Activated CD4-positive, CD25-positive, alpha-beta regulatory T cell (primary cell): ENCODE data around the gene PSD2.

ENCODE experiments used
- DNase-seq, 4 experiments: peaks; one replicate each; lab custom pipeline; 2025; lab: John Stamatoyannopoulos, UW

Gene PSD2

DNA sequence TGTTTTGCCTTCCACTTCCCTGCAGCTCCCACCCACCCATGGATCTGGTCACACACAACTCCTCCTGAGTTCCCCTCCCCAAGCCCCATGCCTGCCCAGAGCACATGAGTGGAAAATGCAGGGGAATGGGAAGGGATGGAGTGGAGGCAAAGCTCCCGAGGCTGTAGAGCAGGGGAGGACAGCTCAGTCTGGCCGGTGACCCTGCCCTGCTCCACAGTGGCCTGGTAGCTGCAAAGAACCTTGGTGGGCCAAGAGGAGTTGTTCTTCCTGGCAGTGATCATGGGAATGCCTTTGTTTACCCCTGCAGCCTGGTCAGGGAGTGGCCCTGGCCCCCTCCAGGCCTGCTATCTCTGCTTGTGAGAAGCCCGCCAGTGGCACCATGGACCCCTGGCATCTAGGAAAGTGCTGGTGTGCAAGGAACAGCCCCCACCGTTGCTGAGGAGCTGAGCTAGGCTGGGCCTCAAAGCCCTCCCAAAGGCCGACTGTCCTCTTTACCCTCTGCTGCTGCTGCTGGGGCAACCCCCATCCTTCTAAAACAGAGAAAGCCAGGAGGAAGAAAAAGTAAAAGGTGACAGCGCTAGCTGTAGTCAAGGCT is 60.4 kb downstream of the PSD2 start:
- no peak for DNase-seq

DNA sequence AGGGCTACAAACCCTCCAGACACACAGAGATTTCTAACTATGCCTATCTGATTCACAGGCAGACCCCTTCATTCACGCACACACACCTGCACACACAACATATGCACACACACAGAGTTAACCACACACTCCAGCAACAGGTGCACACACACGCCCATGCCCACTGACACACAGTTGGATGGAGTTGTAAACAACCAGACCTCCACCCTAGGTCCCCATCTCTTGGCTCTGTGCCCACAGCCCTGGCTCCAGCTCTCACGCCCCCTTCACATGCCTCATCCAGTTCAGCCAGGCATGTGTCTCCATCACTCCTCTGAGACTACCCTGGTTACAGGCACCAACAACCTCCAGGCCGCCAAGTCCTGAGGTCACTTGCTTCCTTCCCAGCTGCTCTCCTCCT is 61.1 kb downstream of the PSD2 start:
- no peak for DNase-seq

DNA sequence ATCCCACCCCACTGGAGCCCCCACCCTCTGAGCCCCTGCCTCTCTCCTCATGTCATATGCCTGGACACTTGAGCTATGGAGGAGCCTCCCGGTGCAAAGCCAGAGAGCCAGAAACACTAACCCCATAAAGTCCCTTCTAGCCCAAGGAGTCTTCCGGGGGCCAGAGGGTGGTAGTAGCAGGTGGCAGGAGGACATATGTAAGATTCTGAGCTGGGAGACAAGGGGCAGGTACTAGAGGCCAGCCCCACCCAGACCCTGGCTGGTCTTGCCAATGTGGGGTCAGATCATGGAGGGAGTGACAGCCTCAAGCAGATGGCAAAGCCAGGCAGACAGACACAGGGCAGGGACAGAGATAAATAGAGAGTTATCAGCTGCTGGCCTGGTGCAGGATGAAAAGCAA is 63.4 kb downstream of the PSD2 start:
- DNase-seq: no peak

GRCh38 chr5:139861021-139861888 is 65.6 kb downstream of the PSD2 start:
- no peak for DNase-seq

DNA sequence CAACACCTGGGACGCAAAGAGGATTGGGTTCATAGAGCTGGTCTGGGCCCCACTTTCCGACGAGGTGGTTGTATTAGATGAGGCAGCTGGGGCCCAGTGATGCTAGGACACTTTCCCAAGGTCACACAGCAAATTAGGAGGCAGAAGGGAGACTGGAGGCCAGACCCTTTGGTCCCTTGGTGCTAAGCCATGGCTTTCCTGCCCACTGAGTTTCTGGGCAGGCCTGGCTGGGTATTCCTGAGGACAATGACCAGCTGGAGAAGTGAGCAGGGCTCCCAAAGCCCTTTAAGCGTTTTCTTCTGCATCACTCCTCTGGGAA is 66.2 kb downstream of the PSD2 start:
- no peak for DNase-seq

DNA sequence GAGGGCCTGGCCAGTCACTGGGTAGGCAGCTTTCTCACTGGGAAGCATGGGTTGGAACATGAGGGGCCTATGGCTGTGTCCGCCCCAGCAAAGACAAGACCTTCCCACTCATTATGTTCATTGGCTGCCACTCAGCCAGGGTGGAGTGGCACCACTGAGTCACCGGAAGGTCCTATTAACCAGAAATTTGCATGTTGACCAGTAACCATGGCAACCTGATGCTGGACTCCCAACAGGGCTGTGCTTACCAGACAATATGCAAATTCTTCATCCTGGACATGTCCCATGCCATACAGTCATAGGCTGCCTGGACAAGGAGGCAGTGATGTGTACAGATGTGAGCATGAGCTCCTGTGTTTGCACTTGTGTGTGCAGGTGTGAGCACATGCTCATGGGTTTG is 66.7 kb downstream of the PSD2 start:
- DNase-seq: no peak

GRCh38 chr5:139862803-139863202 is 67.2 kb downstream of the PSD2 start:
- no peak for DNase-seq

- no peak for DNase-seq
Measured at GRCh38 chr5:139863361-139863760, 67.8 kb downstream of the PSD2 start.

DNA sequence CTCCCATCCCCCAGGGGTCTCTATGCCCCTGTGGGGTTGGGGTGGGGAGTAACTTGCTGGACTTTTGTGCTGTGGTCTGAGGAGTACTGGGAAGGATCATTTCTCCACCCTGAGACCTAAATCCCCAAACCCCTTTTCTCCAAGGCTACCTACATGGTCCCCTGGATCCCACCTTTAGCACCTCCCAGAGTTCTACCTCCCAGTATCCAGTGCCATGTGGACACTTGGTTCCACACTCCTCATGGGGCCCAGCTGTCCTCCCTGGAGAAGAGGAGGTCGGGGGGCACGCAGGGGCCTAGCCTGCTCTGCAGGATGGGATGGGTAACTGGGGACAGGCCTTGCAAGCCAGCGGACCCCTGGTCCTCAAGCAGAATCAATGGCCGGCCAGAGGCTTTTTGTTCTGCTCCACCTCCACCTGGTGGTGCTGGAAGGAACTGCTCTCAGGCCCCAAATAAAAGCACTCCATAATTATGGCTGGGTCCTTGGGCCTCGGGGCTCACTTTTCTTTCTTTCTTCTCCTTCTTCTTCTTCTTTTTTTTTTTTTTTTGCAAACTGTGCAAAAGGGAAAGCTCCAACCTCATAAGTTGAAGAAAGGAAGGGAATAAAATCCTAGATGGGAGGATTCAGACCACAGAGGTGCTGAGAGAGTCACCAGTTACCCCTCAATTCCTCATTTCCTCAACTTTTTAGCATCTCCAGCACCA is 68.4 kb downstream of the PSD2 start:
- DNase-seq: peak in 3 of 4 experiments; percentile 15 to 41 (median 19)

DNA sequence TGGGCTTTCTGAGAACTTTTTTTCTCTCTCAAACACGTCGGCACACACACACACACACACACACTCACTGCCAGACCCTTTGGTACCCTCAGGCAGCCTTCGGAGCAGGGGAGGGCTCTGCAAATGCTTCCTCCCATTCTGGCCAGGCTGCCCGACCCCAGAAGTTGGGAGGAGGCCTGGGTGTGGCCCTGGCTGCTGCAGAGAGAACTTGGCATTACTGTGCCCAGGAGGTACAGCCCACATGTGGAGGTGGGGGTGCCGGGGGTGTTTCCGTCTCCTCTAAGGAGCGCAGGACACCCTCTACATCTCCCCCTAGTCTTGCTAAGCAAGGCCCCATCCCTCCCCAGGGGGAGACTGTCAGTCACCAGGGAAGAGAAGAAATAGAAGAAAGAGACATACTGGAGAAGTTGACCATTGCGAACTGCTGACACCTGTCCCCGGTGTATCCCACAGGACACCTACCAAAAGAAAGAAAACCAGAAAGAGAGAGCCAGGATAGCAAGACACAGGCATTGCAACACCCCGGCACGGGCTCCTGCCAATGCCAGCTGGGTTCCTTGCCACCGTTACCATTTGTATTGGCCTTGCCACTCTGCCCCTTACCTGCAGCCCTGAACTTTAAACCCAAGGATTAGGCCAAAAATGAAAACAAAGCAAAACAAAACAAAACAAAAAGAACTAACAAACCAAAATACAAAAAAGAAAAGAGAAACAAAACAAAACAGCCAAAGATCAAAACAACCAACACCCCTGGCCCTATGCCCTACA is 69.3 kb downstream of the PSD2 start:
- DNase-seq: no peak

GRCh38 chr5:139867109-139867508 is 71.5 kb downstream of the PSD2 start:
- no peak for DNase-seq

GRCh38 chr5:139867581-139867980 is 72.0 kb downstream of the PSD2 start:
- DNase-seq: no peak

GRCh38 chr5:139869042-139869790 is 73.6 kb downstream of the PSD2 start:
- DNase-seq: no peak

- no peak for DNase-seq
Measured at GRCh38 chr5:139870677-139871076, 75.1 kb downstream of the PSD2 start.

GRCh38 chr5:139871614-139872013 is 76.0 kb downstream of the PSD2 start:
- no peak for DNase-seq

- DNase-seq: no peak
Measured at GRCh38 chr5:139872052-139872766, 76.6 kb downstream of the PSD2 start.

DNA sequence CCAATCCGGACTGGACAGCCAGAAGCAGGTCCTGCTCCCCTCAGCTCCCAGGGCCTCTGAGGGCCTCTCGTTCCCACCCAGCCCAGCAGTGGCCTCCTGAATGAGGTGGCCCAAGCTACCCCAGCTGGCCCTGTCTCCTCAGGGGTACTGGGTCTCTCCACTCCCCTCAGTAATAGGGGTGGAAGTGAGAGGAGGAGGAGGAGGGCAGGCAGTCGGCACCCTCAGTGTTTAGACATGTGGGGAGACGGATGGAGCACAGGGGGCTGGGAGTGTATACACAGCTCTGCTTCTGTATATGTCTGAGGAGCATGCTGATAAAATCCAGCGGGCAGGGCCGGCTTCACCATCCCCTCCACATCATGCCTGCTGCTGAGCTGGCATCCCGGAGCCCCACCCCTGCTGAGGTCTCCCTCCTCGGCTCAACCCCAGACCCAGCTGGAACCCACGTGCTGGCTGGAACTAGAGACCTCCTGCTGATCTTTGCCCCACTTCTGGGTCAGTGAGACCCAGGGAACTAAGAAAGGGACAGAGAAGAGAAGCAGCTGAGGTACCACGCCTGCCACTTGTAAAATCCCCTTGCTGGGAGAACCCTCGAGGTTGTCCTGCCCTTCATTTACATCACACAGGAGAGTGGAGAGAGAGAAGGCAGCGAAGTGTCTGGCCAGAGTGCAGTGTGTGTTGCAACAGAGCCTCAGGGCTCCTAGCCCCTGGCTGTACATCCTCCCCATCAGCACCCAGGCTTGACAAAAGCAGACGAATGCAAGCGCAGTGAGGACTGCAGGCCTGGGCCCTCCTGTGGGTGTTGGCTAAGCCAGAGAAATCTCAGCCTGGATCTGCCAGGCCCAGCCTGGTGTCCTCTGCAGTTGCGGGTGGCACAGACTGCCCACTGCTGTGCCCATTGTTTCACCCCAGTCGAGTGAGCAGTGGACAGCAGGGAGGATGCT is 77.5 kb downstream of the PSD2 start:
- no peak for DNase-seq

- DNase-seq: no peak
Measured at GRCh38 chr5:139875957-139876356, 80.3 kb downstream of the PSD2 start.

DNA sequence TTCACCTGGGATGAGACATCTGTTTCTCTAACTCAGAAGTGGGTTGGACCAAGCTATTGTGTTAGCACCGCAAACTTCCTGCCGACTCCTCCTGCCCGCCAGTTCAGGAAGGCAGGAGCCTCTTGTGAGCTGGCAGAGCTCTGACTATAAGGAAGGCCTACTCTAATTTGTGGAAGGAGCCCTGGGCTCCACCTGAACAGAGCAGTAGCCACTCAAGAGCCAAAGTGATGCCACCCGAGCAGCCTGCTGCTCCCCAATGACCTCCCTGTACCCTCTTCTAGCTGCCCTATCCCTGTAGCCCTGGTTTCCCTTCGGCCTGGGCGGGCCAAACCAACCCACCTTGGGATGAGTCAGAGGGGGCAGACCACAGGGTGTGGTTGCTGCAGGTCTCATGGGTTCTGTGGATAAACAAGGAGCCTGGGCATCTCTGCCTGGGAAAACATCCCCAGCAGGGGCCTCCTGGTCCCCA is 81.6 kb downstream of the PSD2 start:
- no peak for DNase-seq

GRCh38 chr5:139878093-139878492 is 82.5 kb downstream of the PSD2 start:
- DNase-seq: no peak
